Thyroid gland (tissue), 4 donors: ENCODE data around the gene C11orf16. TPM values are rescaled to one million over a fixed set of nuclear protein-coding genes. Genes with fewer than 3 reads are reported as not detected.

Experiments
- DNase-seq, 2 donors: peaks; one replicate each; pipeline ENCODE4 v3.0.0-alpha.2; 2019
- H3K27ac ChIP-seq, 3 donors: fragments of 200-600 bp; sonication (generic); 1 replicate in 2 of 3; 2 replicates in 1 of 3; pipeline ENCODE4 v1.5.1; 2016 to 2019; ENCODE audit warnings: mild to moderate bottlenecking in 1 of 3, moderate library complexity in 1 of 3
- H3K27me3 ChIP-seq: fragments of 200-600 bp; sonication (generic); one replicate; pipeline ENCODE4 v1.5.1; 2019
- H3K36me3 ChIP-seq, 2 donors: fragments of 200-600 bp; sonication (generic); one replicate each; pipeline ENCODE4 v1.5.1; 2016 to 2019
- H3K4me1 ChIP-seq, 2 donors: fragments of 200-600 bp; sonication (generic); one replicate each; pipeline ENCODE4 v1.5.1; 2017 to 2019
- H3K4me3 ChIP-seq, 3 donors: fragments of 200-600 bp; sonication (generic); replicated peaks in 1 of 3; 1 replicate in 2 of 3; 2 replicates in 1 of 3; pipeline ENCODE4 v1.5.1; 2016; ENCODE audit warnings: mild to moderate bottlenecking in 1 of 3
- H3K9me3 ChIP-seq: fragments of 200-600 bp; sonication (generic); one replicate; pipeline ENCODE4 v1.5.1; 2017
- POLR2A ChIP-seq, 2 donors: fragments of 450-650 bp; IDR thresholded peaks; one replicate each; pipeline ENCODE4 v1.6.1; 2017; ENCODE audit warnings: antibody characterized with exemption in 2 of 2, mild to moderate bottlenecking in 2 of 2, moderate library complexity in 1 of 2
- WGBS, 2 donors: methylation state at CpG; one replicate each; pipeline ENCODE4 v1.1.5; 2017; 5-methylcytosine and 5-hydroxymethylcytosine counted together
- intact Hi-C: fragments of 100-400 bp; cut with DNase I; formaldehyde crosslinking; loops from one replicate; pipeline ENCODE4 v1.15.1; 2023
- total RNA-seq, 4 donors: library from RNA; depleted of rRNA; stranded (reverse); fragments of >200 nt; gene quantifications; one replicate each; pipeline ENCODE4 v1.2.3, GENCODE V29; 2016
- TF ChIP-seq, protein P1 (sequence below), 6 experiments: fragments of 200-600 bp in 3 of 6; fragments of 450-650 bp in 3 of 6; sonication (generic) in 3 of 6; IDR thresholded peaks; one replicate each; pipeline ENCODE4 v1.5.1; 2016 to 2019; ENCODE audit warnings: antibody characterized with exemption in 6 of 6, mild to moderate bottlenecking in 2 of 6, inconsistent platforms in 1 of 6, moderate library complexity in 1 of 6

The C11orf16 gene
- total RNA-seq, 4 donors from 2014 or later = not detected

DNA sequence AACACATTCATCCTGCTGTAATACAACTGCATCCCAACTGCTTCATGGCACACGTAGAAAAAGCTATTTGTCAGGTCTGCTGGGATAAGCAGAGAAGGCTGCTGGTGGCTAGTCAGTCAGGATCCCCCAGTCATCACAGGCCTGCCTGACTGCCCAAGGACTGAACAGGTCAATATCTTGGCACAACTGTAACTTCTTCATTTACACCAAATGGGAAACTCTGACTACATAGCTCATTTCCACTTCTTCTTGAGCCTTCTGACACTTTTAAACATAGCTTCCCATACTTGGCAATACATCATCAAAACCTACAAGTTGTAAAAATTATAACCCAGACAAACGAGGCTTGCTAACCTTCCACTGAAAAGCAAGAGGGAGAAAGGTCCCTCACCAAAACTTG is 28.7 kb upstream of the C11orf16 start:
- no peak for TF ChIP-seq POLR2A (IDR thresholded peaks at IDR 0.05)
- TF ChIP-seq, protein P1, sequence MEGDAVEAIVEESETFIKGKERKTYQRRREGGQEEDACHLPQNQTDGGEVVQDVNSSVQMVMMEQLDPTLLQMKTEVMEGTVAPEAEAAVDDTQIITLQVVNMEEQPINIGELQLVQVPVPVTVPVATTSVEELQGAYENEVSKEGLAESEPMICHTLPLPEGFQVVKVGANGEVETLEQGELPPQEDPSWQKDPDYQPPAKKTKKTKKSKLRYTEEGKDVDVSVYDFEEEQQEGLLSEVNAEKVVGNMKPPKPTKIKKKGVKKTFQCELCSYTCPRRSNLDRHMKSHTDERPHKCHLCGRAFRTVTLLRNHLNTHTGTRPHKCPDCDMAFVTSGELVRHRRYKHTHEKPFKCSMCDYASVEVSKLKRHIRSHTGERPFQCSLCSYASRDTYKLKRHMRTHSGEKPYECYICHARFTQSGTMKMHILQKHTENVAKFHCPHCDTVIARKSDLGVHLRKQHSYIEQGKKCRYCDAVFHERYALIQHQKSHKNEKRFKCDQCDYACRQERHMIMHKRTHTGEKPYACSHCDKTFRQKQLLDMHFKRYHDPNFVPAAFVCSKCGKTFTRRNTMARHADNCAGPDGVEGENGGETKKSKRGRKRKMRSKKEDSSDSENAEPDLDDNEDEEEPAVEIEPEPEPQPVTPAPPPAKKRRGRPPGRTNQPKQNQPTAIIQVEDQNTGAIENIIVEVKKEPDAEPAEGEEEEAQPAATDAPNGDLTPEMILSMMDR (IDR thresholded peaks at IDR 0.05) = no peak
- Histone ChIP-seq H3K4me1 (peaks cover 27 to 35% of the 10 kb centered on the region in 2 donors), H3K27ac (no peak overlapping the region), H3K27me3 (no peaks in the 10 kb centered on the region), H3K4me3 (no peak overlapping the region), H3K9me3 (no peaks in the 10 kb centered on the region), H3K36me3 (no peaks in the 10 kb centered on the region)
- DNase-seq = no peak
- 79 to 83% methylated on average over 2 of the region's 2 CpGs for WGBS, 2 donors
- intact Hi-C loops = loop anchor here (10.0 kb wide), 1 partner anchor 287 kb away; no protein-coding TSS in a partner anchor

DNA sequence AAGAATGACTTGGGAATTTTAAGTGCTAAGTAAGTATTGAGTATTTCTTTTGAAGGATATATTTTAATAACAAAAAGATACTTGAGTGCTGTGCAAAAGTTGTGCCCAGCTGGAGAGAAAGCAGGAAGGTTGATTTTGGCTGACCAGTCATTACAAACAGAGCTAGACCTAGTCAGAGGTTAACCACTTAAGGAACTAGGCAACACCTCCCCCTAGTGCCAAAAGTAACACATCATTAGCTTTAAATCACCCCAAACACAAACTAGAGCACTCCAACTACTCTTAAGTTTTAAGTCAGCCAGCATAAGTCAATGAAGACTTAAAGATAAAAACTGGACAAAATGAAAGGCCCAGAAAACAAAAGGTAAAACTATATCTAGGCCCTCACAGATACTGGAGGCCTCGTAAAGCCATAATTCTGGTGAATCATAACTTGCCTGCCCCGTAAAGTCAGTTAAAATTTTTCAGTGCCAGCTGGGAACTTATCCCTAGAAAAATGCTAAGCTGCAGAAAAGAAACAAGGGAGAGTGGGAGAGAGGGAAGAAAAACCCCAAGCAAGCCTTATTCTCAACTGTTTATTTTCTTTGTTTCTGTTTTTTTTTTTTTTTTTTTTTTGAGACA is 26.9 kb upstream of the C11orf16 start:
- Histone ChIP-seq H3K27ac (peak overlapping the region; percentile 72 to 82 (median 81)), H3K4me1 (peaks cover 27 to 29% of the 10 kb centered on the region in 2 donors), H3K36me3 (peaks cover 0 to 5% of the 10 kb centered on the region in 2 donors), H3K9me3 (no peaks in the 10 kb centered on the region), H3K4me3 (no peak overlapping the region), H3K27me3 (no peaks in the 10 kb centered on the region)
- TF ChIP-seq, protein P1 (IDR thresholded peaks at IDR 0.05) = peak in 4 of 6 experiments; percentile 43 to 69 (median 58)
- TF ChIP-seq POLR2A (IDR thresholded peaks at IDR 0.05) = no peak
- peak; percentile 54 to 64 for DNase-seq
- intact Hi-C loops = loop anchor here (10.0 kb wide), 1 partner anchor 285 kb away; no protein-coding TSS in a partner anchor
- WGBS, 2 donors = 6 to 16% methylated on average over 2 of the region's 2 CpGs

DNA sequence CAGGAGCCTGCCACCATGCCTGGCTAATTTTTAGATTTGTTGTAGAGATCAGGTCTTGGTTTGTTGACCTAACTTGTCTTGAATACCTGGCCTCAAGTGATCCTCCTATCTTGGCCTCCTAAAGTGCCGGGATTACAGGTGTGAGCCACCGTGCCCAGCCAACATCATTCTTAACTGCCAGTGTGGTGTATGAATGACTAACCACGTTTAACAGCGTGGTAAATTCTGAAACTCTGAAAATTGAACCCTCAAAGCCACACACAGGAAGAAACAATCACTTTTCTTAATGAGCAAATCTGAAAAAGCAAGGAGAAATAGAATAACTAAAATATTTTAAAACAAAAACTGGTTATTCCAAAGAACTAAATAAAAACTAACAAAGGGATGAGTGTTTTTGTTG is 24.1 kb upstream of the C11orf16 start:
- TF ChIP-seq, protein P1 (IDR thresholded peaks at IDR 0.05) = no peak
- TF ChIP-seq POLR2A (IDR thresholded peaks at IDR 0.05) = no peak
- H3K4me1 ChIP-seq = peaks cover 15 to 16% of the 10 kb centered on the region in 2 donors
- H3K4me3 ChIP-seq = no peak overlapping the region
- intact Hi-C loops = no loop called here
- WGBS, 2 donors = 89 to 92% methylated on average over 4 of the region's 4 CpGs
- no peak for DNase-seq
- H3K27ac ChIP-seq = no peak overlapping the region
- H3K36me3 ChIP-seq = peaks cover 0 to 19% of the 10 kb centered on the region in 2 donors
- H3K9me3 ChIP-seq = no peaks in the 10 kb centered on the region
- no peaks in the 10 kb centered on the region for H3K27me3 ChIP-seq

DNA sequence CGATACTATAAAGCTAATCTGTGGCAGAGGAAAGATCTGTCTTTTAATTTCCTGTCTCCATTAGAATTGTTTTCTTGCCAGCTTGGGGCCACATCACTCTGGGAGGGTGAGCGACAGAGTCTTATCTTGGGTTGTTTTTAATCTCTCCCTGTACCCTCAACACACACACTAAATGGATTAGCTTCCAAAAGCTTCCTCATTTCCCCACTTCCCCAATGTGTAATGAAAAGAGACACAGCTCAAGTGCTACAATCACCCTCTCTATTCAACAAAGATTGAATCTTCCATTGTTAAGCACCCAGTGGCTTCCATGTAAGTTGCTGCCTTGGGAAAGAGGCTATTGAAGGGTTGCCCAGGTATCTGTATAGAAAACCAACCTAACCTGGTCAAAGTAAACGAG is 16.1 kb upstream of the C11orf16 start:
- no peak for TF ChIP-seq POLR2A (IDR thresholded peaks at IDR 0.05)
- TF ChIP-seq, protein P1 (IDR thresholded peaks at IDR 0.05) = no peak
- H3K27ac ChIP-seq = no peak overlapping the region
- peaks cover 17 to 39% of the 10 kb centered on the region in 2 donors for H3K36me3 ChIP-seq
- H3K9me3 ChIP-seq = no peaks in the 10 kb centered on the region
- 79 to 84% methylated on average over 3 of the region's 3 CpGs for WGBS, 2 donors
- no peak for DNase-seq
- H3K4me3 ChIP-seq = no peak overlapping the region
- intact Hi-C loops = no loop called here
- no peaks in the 10 kb centered on the region for H3K27me3 ChIP-seq
- no peaks in the 10 kb centered on the region for H3K4me1 ChIP-seq

DNA sequence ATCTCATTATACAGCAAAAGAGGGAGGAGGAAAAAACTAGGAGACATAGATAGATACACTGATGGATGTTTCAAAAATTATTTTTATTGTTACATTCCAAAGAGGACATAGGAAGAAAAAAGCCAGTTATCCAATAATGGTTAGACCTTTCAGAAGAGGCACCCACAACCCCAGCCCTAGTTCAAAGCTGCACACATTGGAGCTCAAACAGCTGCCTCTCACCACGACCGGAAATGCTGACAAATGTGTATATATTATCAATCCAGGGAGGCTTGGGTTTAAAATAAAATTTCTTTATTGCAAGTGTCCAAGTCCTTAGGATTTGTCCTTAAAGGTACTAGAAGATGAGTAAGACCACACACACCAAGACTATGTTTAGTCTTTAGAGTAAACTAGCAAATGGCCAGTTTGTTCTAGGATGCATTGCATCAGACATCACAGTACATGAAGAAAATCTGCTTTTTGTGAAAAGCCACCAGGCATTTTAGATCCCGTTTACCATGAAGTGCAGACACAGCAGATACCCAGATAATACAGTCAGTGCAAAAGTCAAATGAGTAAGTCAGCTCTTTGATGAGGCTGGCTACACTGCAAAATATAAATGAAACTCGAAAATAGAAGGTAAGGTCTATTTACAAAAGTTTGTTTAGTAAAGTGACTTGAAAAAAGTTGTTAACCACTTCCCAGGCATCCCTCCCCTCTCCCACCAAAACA is 14.6 kb upstream of the C11orf16 start:
- Histone ChIP-seq H3K27ac (no peak overlapping the region), H3K36me3 (peaks cover 17 to 27% of the 10 kb centered on the region in 2 donors), H3K4me3 (no peak overlapping the region), H3K27me3 (no peaks in the 10 kb centered on the region), H3K9me3 (no peaks in the 10 kb centered on the region), H3K4me1 (no peaks in the 10 kb centered on the region)
- TF ChIP-seq, protein P1 (IDR thresholded peaks at IDR 0.05) = no peak
- TF ChIP-seq POLR2A (IDR thresholded peaks at IDR 0.05) = no peak
- no peak for DNase-seq
- WGBS, 2 donors = 82 to 84% methylated on average over 4 of the region's 4 CpGs
- intact Hi-C loops = no loop called here
